ENCODE measurements around the gene MEDAG.

The MEDAG gene

GRCh38 chr13:30898678-30899241 lies 7.3 kb upstream of the MEDAG start:
- no peak overlapping the region for H3K4me3 ChIP-seq (ENCODE audit: low read depth in 1 of 2, low read length in 2 of 2)
- peaks cover 41% of the 10 kb centered on the region for H3K27me3 ChIP-seq (ENCODE audit: insufficient read depth, low read length, poor library complexity)
- no peaks in the 10 kb centered on the region for H3K4me1 ChIP-seq (ENCODE audit: insufficient read depth, low read length)
- H2AFZ ChIP-seq (ENCODE audit: low read depth, low read length), result no peak overlapping the region
- no peaks in the 10 kb centered on the region for H3K9me3 ChIP-seq (ENCODE audit: insufficient read depth, low read length, severe bottlenecking)
- TF ChIP-seq CTCF (IDR thresholded peaks at IDR 0.05; ENCODE audit: borderline replicate concordance, extremely low read depth, low read length, poor library complexity, severe bottlenecking), result no peak
- TF ChIP-seq EZH2 (IDR thresholded peaks at IDR 0.05; ENCODE audit: borderline replicate concordance, low read depth, low read length, severe bottlenecking), result no peak
- H3K27ac ChIP-seq (ENCODE audit: low read length), result no peak overlapping the region
- no peak for DNase-seq
- H3K79me2 ChIP-seq (ENCODE audit: insufficient read depth, low read length), result no peaks in the 10 kb centered on the region
- no peak overlapping the region for H3K4me2 ChIP-seq (ENCODE audit: insufficient read depth, low read length)
- H3K9ac ChIP-seq (ENCODE audit: low read depth, low read length), result no peak overlapping the region
- peak; percentile 60; the same call in 1 of the 3 replicates for ATAC-seq (ENCODE audit: insufficient read depth, low read depth)
- no peaks in the 10 kb centered on the region for H3K36me3 ChIP-seq (ENCODE audit: insufficient read depth, low read length)
- H4K20me1 ChIP-seq (ENCODE audit: insufficient read depth, low read length), result no peaks in the 10 kb centered on the region

GRCh38 chr13:30900436-30900835 lies 5.6 kb upstream of the MEDAG start:
- peaks cover 41% of the 10 kb centered on the region for H3K27me3 ChIP-seq (ENCODE audit: insufficient read depth, low read length, poor library complexity)
- H4K20me1 ChIP-seq (ENCODE audit: insufficient read depth, low read length), result no peaks in the 10 kb centered on the region
- no peaks in the 10 kb centered on the region for H3K79me2 ChIP-seq (ENCODE audit: insufficient read depth, low read length)
- H3K27ac ChIP-seq (ENCODE audit: low read length), result no peak overlapping the region
- H3K4me3 ChIP-seq (ENCODE audit: low read depth in 1 of 2, low read length in 2 of 2), result no peak overlapping the region
- H3K9me3 ChIP-seq (ENCODE audit: insufficient read depth, low read length, severe bottlenecking), result no peaks in the 10 kb centered on the region
- TF ChIP-seq EZH2 (IDR thresholded peaks at IDR 0.05; ENCODE audit: borderline replicate concordance, low read depth, low read length, severe bottlenecking), result no peak
- no peak for TF ChIP-seq CTCF (IDR thresholded peaks at IDR 0.05; ENCODE audit: borderline replicate concordance, extremely low read depth, low read length, poor library complexity, severe bottlenecking)
- DNase-seq (no peak), ATAC-seq (ENCODE audit: insufficient read depth, low read depth) (no peak)
- H3K4me2 ChIP-seq (ENCODE audit: insufficient read depth, low read length), result no peak overlapping the region
- H3K9ac ChIP-seq (ENCODE audit: low read depth, low read length), result no peak overlapping the region
- no peaks in the 10 kb centered on the region for H3K4me1 ChIP-seq (ENCODE audit: insufficient read depth, low read length)
- H3K36me3 ChIP-seq (ENCODE audit: insufficient read depth, low read length), result no peaks in the 10 kb centered on the region
- H2AFZ ChIP-seq (ENCODE audit: low read depth, low read length), result no peak overlapping the region

GRCh38 chr13:30900952-30901749 lies 4.9 kb upstream of the MEDAG start:
- DNase-seq, result no peak
- Histone ChIP-seq H3K9me3 (ENCODE audit: insufficient read depth, low read length, severe bottlenecking) (no peaks in the 10 kb centered on the region), H3K4me1 (ENCODE audit: insufficient read depth, low read length) (no peaks in the 10 kb centered on the region), H3K27me3 (ENCODE audit: insufficient read depth, low read length, poor library complexity) (peaks cover 41% of the 10 kb centered on the region), H3K9ac (ENCODE audit: low read depth, low read length) (no peak overlapping the region), H3K79me2 (ENCODE audit: insufficient read depth, low read length) (no peaks in the 10 kb centered on the region), H3K27ac (ENCODE audit: low read length) (no peak overlapping the region), H2AFZ (ENCODE audit: low read depth, low read length) (no peak overlapping the region), H3K4me3 (ENCODE audit: low read depth in 1 of 2, low read length in 2 of 2) (no peak overlapping the region), H3K4me2 (ENCODE audit: insufficient read depth, low read length) (no peak overlapping the region), H4K20me1 (ENCODE audit: insufficient read depth, low read length) (no peaks in the 10 kb centered on the region), H3K36me3 (ENCODE audit: insufficient read depth, low read length) (no peaks in the 10 kb centered on the region)
- TF ChIP-seq CTCF (IDR thresholded peaks at IDR 0.05; ENCODE audit: borderline replicate concordance, extremely low read depth, low read length, poor library complexity, severe bottlenecking), result no peak
- no peak for TF ChIP-seq EZH2 (IDR thresholded peaks at IDR 0.05; ENCODE audit: borderline replicate concordance, low read depth, low read length, severe bottlenecking)
- no peak for ATAC-seq (ENCODE audit: insufficient read depth, low read depth)
